ENCODE data around the gene CHD5. TPM values are rescaled to one million over a fixed set of nuclear protein-coding genes. Genes with fewer than 3 reads are reported as not detected.

CHD5 gene
- total RNA-seq, 1 experiment from 2014 or later: 0.39 TPM

DNA sequence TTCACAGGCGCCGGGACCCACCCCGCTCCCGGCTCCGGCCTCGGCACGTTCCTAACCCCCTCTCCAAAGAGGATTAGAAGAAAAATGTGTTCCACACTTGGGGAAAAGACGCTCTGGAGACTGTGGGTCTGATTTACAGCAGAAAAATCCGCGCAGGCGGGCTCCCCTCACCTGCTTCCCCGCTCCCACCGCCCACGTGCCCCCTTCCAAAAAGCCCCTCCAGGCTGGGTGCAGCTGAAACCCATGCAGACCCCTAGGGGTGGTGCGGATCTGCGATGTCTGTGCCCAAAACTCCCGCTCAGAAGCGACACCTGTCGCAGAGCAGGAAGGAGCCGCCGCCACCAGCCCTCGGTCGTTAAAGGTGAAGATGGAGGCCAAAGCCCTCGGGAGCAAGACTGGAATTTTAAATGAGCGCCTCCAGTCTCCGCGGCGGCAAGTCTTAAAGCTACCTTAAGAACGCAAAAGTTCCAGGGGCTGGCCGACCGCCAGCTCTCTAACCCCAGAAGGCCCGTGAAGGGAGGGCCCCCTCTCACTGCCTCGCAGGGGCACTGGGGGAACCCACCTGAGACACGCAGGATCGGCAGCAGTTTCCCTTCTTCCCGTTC, 688 bp upstream of the CHD5 start:
- H3K27me3 ChIP-seq (replicated peaks; ENCODE audit: control insufficient read depth, insufficient read depth, low read length): no peaks in the 10 kb centered on the region
- no peak for TF ChIP-seq CTCF (IDR thresholded peaks at IDR 0.05; ENCODE audit: insufficient read depth in 1 of 2, low read depth in 1 of 2, low read length in 1 of 2, severe bottlenecking in 1 of 2, unreplicated experiment in 1 of 2)
- Mint-ChIP-seq H3K4me3 (ENCODE audit: unreplicated experiment) (peak overlapping the region; percentile 59), H3K27me3 (ENCODE audit: insufficient read depth, unreplicated experiment) (peaks cover 5% of the 10 kb centered on the region), H3K36me3 (ENCODE audit: insufficient read depth, unreplicated experiment) (peaks cover 44% of the 10 kb centered on the region), H3K9me3 (ENCODE audit: unreplicated experiment) (no peaks in the 10 kb centered on the region), H3K27ac (ENCODE audit: unreplicated experiment) (no peak overlapping the region), H3K4me1 (ENCODE audit: low read depth, unreplicated experiment) (no peaks in the 10 kb centered on the region)
- BruUV-seq (replicated peaks): no TSS peak
- intact Hi-C loops (cut with micrococcal nuclease; ENCODE audit: unreplicated experiment): no loop called here
- no peak for DNase-seq
- no peaks in the 10 kb centered on the region for H3K9me3 ChIP-seq
- H3K36me3 ChIP-seq (ENCODE audit: control insufficient read depth, insufficient read depth, low read length): no peaks in the 10 kb centered on the region
- 0 out of 2 replicates have a peak, but pooled peaks cover 4% of the 10 kb centered on the region for H3K4me1 ChIP-seq
- no peak overlapping the region for H3K4me3 ChIP-seq (ENCODE audit: low read depth, low read length)
- ChIA-PET CTCF (no interaction called here), POLR2A (no interaction called here)

DNA sequence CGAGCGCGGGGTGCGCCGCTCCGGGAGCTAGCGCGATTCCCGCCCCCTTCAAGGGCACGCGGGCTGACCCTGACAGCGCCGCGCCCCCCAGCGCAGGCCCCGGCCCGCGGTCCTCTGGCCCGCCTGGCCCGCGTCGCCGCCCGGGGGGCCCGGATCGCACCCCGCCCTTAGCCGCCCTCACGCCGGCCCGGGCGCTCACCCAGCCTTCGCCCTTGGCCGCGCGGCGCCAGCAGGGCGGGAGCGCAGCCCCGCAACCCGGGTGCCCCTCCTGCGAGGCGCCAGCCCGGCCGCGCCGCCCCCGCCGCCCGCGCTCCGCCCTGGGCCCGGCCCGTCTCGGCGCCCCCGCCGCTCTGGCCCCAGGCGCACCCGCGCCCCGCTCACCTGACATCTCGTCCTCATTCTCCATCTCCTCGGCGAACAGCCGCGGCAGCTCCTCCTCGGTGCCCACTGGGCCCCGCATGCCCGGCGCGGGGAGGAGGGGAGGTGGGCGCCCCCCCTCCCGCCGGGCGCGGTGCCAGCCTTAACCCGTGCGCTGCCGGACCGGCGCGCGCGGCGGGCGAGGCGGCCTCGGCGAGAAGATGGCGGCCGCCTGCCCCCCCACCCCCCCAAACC, 451 bp downstream of the CHD5 start:
- H3K4me1 Mint-ChIP-seq (ENCODE audit: low read depth, unreplicated experiment): no peaks in the 10 kb centered on the region

More for the DNA sequence above, 451 bp downstream of the CHD5 start:
- peak overlapping the region; percentile 28 for H3K4me3 ChIP-seq (ENCODE audit: low read depth, low read length)
- POLR2A ChIA-PET: no interaction called here
- H3K36me3 Mint-ChIP-seq (ENCODE audit: insufficient read depth, unreplicated experiment): peaks cover 35% of the 10 kb centered on the region
- H3K4me3 Mint-ChIP-seq (ENCODE audit: unreplicated experiment): no peak overlapping the region
- no TSS peak for BruUV-seq (replicated peaks)
- H3K4me1 ChIP-seq: 0 out of 2 replicates have a peak, but pooled peaks cover 4% of the 10 kb centered on the region
- H3K27me3 ChIP-seq (replicated peaks; ENCODE audit: control insufficient read depth, insufficient read depth, low read length): no peaks in the 10 kb centered on the region
- no peak for TF ChIP-seq CTCF (IDR thresholded peaks at IDR 0.05; ENCODE audit: insufficient read depth in 1 of 2, low read depth in 1 of 2, low read length in 1 of 2, severe bottlenecking in 1 of 2, unreplicated experiment in 1 of 2)
- intact Hi-C loops (cut with micrococcal nuclease; ENCODE audit: unreplicated experiment): no loop called here
- no peak for DNase-seq
- no peaks in the 10 kb centered on the region for H3K36me3 ChIP-seq (ENCODE audit: control insufficient read depth, insufficient read depth, low read length)
- CTCF ChIA-PET: no interaction called here
- no peaks in the 10 kb centered on the region for H3K9me3 Mint-ChIP-seq (ENCODE audit: unreplicated experiment)
- H3K9me3 ChIP-seq: no peaks in the 10 kb centered on the region
- no peak overlapping the region for H3K27ac Mint-ChIP-seq (ENCODE audit: unreplicated experiment)
- H3K27me3 Mint-ChIP-seq (ENCODE audit: insufficient read depth, unreplicated experiment): peaks cover 5% of the 10 kb centered on the region
